Stimulated activated memory B cell treated with anti-CD40 and anti-IgM and Interleukin-4, amounts not matched to agents 10 μg/mL and 1 μg/mL and 100 μg/mL, for 72 hours (primary cell): ENCODE data around the gene NUP133.
"Not testable (repeated sequence)": the region's sequence is repeated elsewhere in the genome, so short reads cannot be mapped to it uniquely, and the experiment has no call there.

Source experiments
- ATAC-seq: fragments of 150-1000 bp; cut with Tn5 transposase; 2 replicates; pipeline ENCODE4 v1.10.0; 2021
- H3K27ac Mint-ChIP-seq: one replicate; pipeline ENCODE4 v1.8.0; 2022; ENCODE audit warnings: mild to moderate bottlenecking, mixed read lengths
- H3K27me3 Mint-ChIP-seq: one replicate; pipeline ENCODE4 v1.8.0; 2022; ENCODE audit warnings: mixed read lengths
- H3K36me3 Mint-ChIP-seq: one replicate; pipeline ENCODE4 v1.8.0; 2022; ENCODE audit warnings: mixed read lengths
- H3K4me1 Mint-ChIP-seq: one replicate; pipeline ENCODE4 v1.8.0; 2022; ENCODE audit warnings: mixed read lengths
- H3K4me3 Mint-ChIP-seq: one replicate; pipeline ENCODE4 v1.8.0; 2022; ENCODE audit warnings: mild to moderate bottlenecking, moderate library complexity, mixed read lengths
- H3K9me3 Mint-ChIP-seq: one replicate; pipeline ENCODE4 v1.8.0; 2022; ENCODE audit warnings: mixed read lengths

NUP133 gene

DNA sequence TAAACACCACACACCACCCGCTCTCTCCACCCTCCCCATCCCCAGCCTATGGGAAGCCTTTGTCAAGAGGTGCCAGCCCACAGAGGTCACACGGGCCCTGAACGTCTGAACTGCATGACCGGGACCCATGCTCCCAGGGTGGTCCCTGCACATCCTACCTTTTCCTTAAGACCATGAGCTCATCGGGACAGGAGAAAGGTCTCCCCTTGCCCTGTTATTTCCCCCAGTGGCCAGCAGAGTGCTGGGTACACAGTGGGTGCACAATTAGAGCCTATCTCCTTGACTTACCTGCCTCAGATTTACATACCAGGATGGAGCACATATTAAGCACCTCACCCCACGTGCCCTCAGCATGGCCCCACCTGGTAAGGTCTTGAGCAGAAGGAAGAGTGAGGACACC, 105.1 kb downstream of the NUP133 start:
- H3K4me1 Mint-ChIP-seq = peaks cover 16% of the 10 kb centered on the region
- no peaks in the 10 kb centered on the region for H3K36me3 Mint-ChIP-seq
- H3K9me3 Mint-ChIP-seq = no peaks in the 10 kb centered on the region
- no peak overlapping the region for H3K27ac Mint-ChIP-seq
- H3K27me3 Mint-ChIP-seq = peaks cover 52% of the 10 kb centered on the region
- no peak overlapping the region for H3K4me3 Mint-ChIP-seq
- ATAC-seq = no peak

DNA sequence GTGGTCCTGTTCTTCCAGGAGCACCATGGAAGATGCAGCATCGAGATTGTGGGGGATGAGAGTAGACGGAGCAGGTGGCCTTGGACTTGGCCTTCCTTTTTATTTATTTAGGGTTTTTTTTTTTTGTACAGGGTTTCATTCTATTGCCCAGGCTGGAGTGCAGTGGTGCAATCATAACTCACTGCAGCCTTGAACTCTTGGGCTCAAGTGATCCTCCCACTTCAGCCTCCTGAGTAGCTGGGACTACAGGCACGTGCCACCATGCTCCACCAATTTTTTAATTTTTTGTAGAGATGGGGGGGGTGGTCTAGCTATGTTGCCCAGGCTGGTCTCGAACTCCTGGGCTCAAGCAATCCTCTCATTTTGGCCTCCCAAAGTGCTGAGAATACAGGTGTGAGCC, 105.8 kb downstream of the NUP133 start:
- not testable (repeated sequence) for H3K4me3 Mint-ChIP-seq, H3K27ac Mint-ChIP-seq, H3K36me3 Mint-ChIP-seq, ATAC-seq, H3K9me3 Mint-ChIP-seq, H3K4me1 Mint-ChIP-seq
- H3K27me3 Mint-ChIP-seq = peaks cover 45% of the 10 kb centered on the region

DNA sequence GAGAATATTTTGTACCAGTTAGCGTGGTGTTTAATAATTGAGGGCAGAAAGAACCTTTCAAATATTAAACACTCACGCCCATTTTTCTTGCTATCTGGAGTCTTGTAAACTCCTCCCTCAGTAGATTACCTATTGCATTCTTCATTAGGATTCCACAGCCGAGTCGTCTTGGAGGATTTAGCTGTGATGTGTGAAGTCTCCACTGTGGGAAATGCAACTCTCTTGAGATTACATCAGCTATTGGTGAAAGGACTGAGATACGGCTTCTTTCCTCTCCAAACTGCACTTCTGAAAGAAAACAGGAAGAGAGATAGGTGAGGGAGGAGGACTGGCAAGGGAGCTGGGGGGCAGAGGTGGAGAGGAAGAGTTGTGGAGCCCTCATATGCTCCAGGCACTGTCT, 110.4 kb downstream of the NUP133 start:
- Mint-ChIP-seq H3K9me3 (no peaks in the 10 kb centered on the region), H3K4me3 (no peak overlapping the region), H3K27me3 (peaks cover 27% of the 10 kb centered on the region), H3K4me1 (no peaks in the 10 kb centered on the region), H3K36me3 (no peaks in the 10 kb centered on the region), H3K27ac (no peak overlapping the region)
- ATAC-seq = no peak

DNA sequence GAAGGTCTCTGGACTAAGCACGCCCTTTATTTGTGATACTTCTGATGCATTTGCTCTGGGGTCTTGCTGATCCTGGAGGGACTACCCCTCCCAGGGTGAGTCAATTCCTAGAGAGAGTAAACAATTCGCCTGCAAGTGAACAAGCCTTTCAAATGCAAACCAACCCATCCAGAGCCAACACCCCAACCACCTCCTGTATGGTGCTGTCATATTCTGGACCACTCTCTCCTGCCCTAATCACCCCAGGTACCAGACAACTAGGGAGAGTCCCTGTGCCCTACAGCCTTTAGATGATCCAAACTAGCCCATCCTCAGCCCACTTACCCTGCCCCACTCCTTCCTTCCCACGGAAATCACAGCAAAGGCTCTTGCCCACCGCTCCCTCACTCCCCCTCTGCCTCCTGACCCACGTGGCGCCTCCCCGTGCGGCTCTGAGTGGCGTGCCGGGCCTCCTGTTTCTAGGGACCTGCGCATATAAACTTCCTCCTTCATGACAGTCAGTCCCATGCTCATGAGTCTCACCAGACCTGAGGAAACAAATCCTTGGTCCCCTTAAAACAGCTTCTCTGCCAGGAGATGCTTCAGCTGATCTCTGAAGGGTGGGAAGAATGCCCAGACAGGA, 111.4 kb downstream of the NUP133 start:
- H3K27ac Mint-ChIP-seq = no peak overlapping the region
- peaks cover 37% of the 10 kb centered on the region for H3K27me3 Mint-ChIP-seq

DNA sequence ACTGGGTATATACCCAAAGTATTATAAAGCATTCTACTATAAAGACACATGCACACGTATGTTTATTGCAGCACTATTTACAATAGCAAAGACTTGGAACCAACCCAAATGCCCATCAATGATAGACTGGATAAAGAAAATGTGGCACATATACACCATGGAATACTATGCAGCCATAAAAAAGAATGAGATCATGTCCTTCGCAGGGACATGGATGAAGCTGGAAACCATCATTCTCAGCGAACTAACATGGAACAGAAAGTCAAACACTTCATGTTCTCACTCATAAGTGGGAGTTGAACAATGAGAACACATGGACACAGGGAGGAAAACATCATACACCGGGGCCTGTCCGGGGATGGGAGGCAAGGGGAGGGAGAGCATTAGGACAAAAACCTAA, 113.6 kb downstream of the NUP133 start:
- H3K27ac Mint-ChIP-seq, H3K9me3 Mint-ChIP-seq, H3K4me3 Mint-ChIP-seq, H3K36me3 Mint-ChIP-seq, H3K4me1 Mint-ChIP-seq, ATAC-seq: not testable (repeated sequence)
- H3K27me3 Mint-ChIP-seq = peaks cover 52% of the 10 kb centered on the region

More for the DNA sequence above, 111.4 kb downstream of the NUP133 start:
- H3K4me3 Mint-ChIP-seq = no peak overlapping the region
- H3K4me1 Mint-ChIP-seq = no peaks in the 10 kb centered on the region
- H3K36me3 Mint-ChIP-seq = no peaks in the 10 kb centered on the region
- no peaks in the 10 kb centered on the region for H3K9me3 Mint-ChIP-seq
- ATAC-seq = no peak

DNA sequence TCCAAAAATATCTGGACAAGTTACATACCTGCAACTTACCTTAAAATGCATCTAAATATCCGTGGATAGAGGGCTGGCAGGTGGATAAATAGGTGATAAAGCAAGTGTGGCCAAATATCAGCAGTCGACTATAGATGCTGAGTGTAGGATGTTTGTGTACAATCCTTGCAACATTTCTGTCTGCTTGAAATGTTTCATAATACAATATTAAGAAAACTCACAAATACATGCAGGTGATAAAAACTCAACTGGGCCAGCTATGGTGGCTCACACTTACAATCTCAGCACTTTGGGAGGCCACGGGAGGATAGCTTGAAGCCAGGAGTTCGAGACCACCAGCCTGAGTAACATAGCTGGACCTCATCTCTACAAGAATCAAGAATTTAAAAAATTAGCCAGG, 115.2 kb downstream of the NUP133 start:
- H3K4me3 Mint-ChIP-seq = no peak overlapping the region
- H3K27me3 Mint-ChIP-seq = peaks cover 52% of the 10 kb centered on the region
- ATAC-seq = no peak

More for the DNA sequence above, 115.2 kb downstream of the NUP133 start:
- Mint-ChIP-seq H3K4me1 (no peaks in the 10 kb centered on the region), H3K27ac (no peak overlapping the region), H3K36me3 (no peaks in the 10 kb centered on the region), H3K9me3 (no peaks in the 10 kb centered on the region)
